GM12878 (cell line): ENCODE results near the gene BCAS4. TPM values are rescaled to one million over a fixed set of nuclear protein-coding genes. Genes with fewer than 3 reads are reported as not detected.

Experiments used
- ATAC-seq: fragments of 200-7000 bp; cut with Tn5 transposase; 3 replicates; pipeline ENCODE4 v1.9.1; 2020; ENCODE audit warnings: mild to moderate bottlenecking, moderate library complexity
- BruUV-seq: library from RNA; stranded (reverse); fragments of 400-500 nt; replicated peaks from 2 replicates; lab custom pipeline; 2021; lab: Mats Ljungman, UMichigan
- CTCF ChIA-PET: fragments of 300-600 bp; sonication (Branson Sonifier 250); formaldehyde crosslinking; extraction: SDS; loops from one replicate; lab custom pipeline; 2021; ENCODE audit warnings: inconsistent platforms; lab: Yijun Ruan, JAX
- POLR2A ChIA-PET: fragments of 350-600 bp; formaldehyde crosslinking; extraction: SDS; loops from one replicate; lab custom pipeline; 2021; ENCODE audit warnings: inconsistent platforms; lab: Charles Lee
- RAD21 ChIA-PET: fragments of 300-600 bp; sonication (Branson Sonifier 250); formaldehyde crosslinking; loops from one replicate; lab custom pipeline; 2023; ENCODE audit warnings: antibody characterized with exemption; ENCODE audit not compliant: unreplicated experiment; lab: Charles Lee
- SMC1A ChIA-PET: fragments of 300-600 bp; sonication (Branson Sonifier 250); formaldehyde crosslinking; loops from one replicate; lab custom pipeline; 2023; ENCODE audit not compliant: unreplicated experiment, uncharacterized antibody; lab: Charles Lee
- DNase-seq: peaks from one replicate; pipeline ENCODE4 v3.0.0-alpha.2; 2011; ENCODE audit warnings: low read depth, low spot score
- FAIRE-seq: peaks from 3 replicates; lab custom pipeline; 2011; peaks lifted over from hg19 to GRCh38; lab: Jason Lieb, UNC
- H2AFZ ChIP-seq: 2 replicates; pipeline ENCODE4 v1.6.0; 2011; ENCODE audit warnings: low read depth, low read length, control low read depth; ENCODE audit not compliant: control insufficient read depth
- H3K27ac ChIP-seq: 2 replicates; pipeline ENCODE4 v1.5.1; 2011; ENCODE audit warnings: control low read depth; ENCODE audit not compliant: control insufficient read depth, insufficient read depth
- H3K27me3 ChIP-seq, 2 experiments: replicated peaks in 1 of 2; 2 replicates each; pipeline versions ENCODE4 v1.6.0 to v1.6.1; 2011; ENCODE audit warnings: low read length in 1 of 2; ENCODE audit not compliant: control insufficient read depth in 2 of 2, insufficient read depth in 2 of 2
- H3K36me3 ChIP-seq, 2 experiments: 2 replicates each; pipeline ENCODE4 v1.5.1; 2011; ENCODE audit warnings: low read length in 1 of 2; ENCODE audit not compliant: control insufficient read depth in 2 of 2, insufficient read depth in 2 of 2
- H3K4me1 ChIP-seq: 2 replicates; pipeline ENCODE4 v1.6.1; 2011; ENCODE audit warnings: mild to moderate bottlenecking, low read length, moderate library complexity, mixed read lengths; ENCODE audit not compliant: control insufficient read depth, insufficient read depth
- H3K4me2 ChIP-seq: 2 replicates; pipeline ENCODE4 v1.6.0; 2011; ENCODE audit warnings: control low read depth; ENCODE audit not compliant: control insufficient read depth, insufficient read depth
- H3K4me3 ChIP-seq: fragments of 200-600 bp; sonication (generic); 2 replicates; pipeline ENCODE4 v1.5.1; 2016
- H3K79me2 ChIP-seq: 2 replicates; pipeline ENCODE4 v1.6.0; 2011; ENCODE audit warnings: low read length; ENCODE audit not compliant: control insufficient read depth, insufficient read depth
- H3K9ac ChIP-seq: 2 replicates; pipeline ENCODE4 v1.8.0; 2011; ENCODE audit warnings: low read length, control low read depth, mixed read lengths; ENCODE audit not compliant: control insufficient read depth, insufficient read depth
- H3K9me3 ChIP-seq: replicated peaks from 3 replicates; pipeline ENCODE4 v1.5.1; 2011; ENCODE audit warnings: mild to moderate bottlenecking, low read length; ENCODE audit not compliant: control insufficient read depth, insufficient read depth
- H4K20me1 ChIP-seq: 2 replicates; pipeline ENCODE4 v1.6.0; 2011; ENCODE audit not compliant: control insufficient read depth, insufficient read depth
- GATAD2B ChIP-seq: fragments of 450-650 bp; conservative IDR thresholded peaks from 2 replicates; pipeline ENCODE4 v1.6.1; 2017; ENCODE audit warnings: low read depth, mild to moderate bottlenecking, moderate library complexity
- JUNB ChIP-seq: IDR thresholded peaks from 2 replicates; pipeline ENCODE4 v1.6.1; 2016; ENCODE audit warnings: antibody characterized with exemption, mild to moderate bottlenecking
- PML ChIP-seq: IDR thresholded peaks from 2 replicates; pipeline ENCODE4 v1.6.1; 2012; ENCODE audit warnings: low read length, inconsistent platforms
- RAD51 ChIP-seq: fragments of 450-650 bp; IDR thresholded peaks from 2 replicates; pipeline ENCODE4 v1.6.1; 2016; ENCODE audit warnings: moderate library complexity, mild to moderate bottlenecking, inconsistent platforms
- ZNF207 ChIP-seq: fragments of 450-650 bp; IDR thresholded peaks from 2 replicates; pipeline ENCODE4 v1.6.1; 2014; ENCODE audit warnings: antibody characterized with exemption, mild to moderate bottlenecking, borderline replicate concordance
- WGBS: methylation state at CpG from one replicate; pipeline ENCODE4 v1.1.6; 2016; ENCODE audit warnings: low lambda C conversion rate; ENCODE audit not compliant: insufficient replicate concordance, insufficient coverage; ENCODE audit errors: missing lambda C conversion rate; 5-methylcytosine and 5-hydroxymethylcytosine counted together
- in situ Hi-C: fragments of 300-500 bp; cut with MboI; formaldehyde crosslinking; loops from 9 replicates; pipeline ENCODE4 v1.14.3; 2018; ENCODE audit warnings: mixed read lengths
- intact Hi-C: fragments of 100-400 bp; cut with micrococcal nuclease; formaldehyde crosslinking; loops from one replicate; pipeline ENCODE4 v1.14.2; 2022; ENCODE audit not compliant: unreplicated experiment
- polyA plus RNA-seq, 11 experiments: library from polyadenylated mRNA; depleted of rRNA in 4 of 11; unstranded in 6 of 11; stranded (reverse) in 5 of 11; fragments of >200 nt; fragmentation: Nextera tagmentation in 4 of 11; fragmentation: Illumina TruSeq in 1 of 11; extraction: Ambion mirVana in 4 of 11; extraction: Trizol in 1 of 11; gene quantifications; 1 replicate in 1 of 11; 2 replicates in 10 of 11; pipeline versions ENCODE4 v1.2.1 to v1.2.3, GENCODE V29; 2011 to 2016; ENCODE audit warnings: inconsistent platforms in 2 of 11, missing spikeins in 2 of 11, low read depth in 1 of 11
- total RNA-seq, 4 experiments: library from RNA; depleted of rRNA in 3 of 4; stranded (reverse); fragments of >200 nt in 3 of 4; fragmentation: Illumina TruSeq in 1 of 4; extraction: Trizol in 1 of 4; gene quantifications; 2 replicates each; pipeline versions ENCODE4 v1.2.1 to v1.2.3, GENCODE V29; 2013 to 2021
- TF ChIP-seq, protein P1 (sequence below): fragments of 450-650 bp; formaldehyde crosslinking; IDR thresholded peaks from 2 replicates; pipeline ENCODE4 v1.4.0; 2020; ENCODE audit warnings: mild to moderate bottlenecking, moderate library complexity
- TF ChIP-seq, protein P2 (sequence below): fragments of 450-650 bp; IDR thresholded peaks from 2 replicates; pipeline ENCODE4 v1.6.1; 2017; ENCODE audit warnings: antibody characterized with exemption, mild to moderate bottlenecking, moderate library complexity

The BCAS4 gene
- total and polyA plus RNA-seq, 10 of the 15 experiments (the other 5 are each of a cell fraction or from before 2014, with no cell fraction given): 14.8 to 214 (median 65.3) TPM

DNA sequence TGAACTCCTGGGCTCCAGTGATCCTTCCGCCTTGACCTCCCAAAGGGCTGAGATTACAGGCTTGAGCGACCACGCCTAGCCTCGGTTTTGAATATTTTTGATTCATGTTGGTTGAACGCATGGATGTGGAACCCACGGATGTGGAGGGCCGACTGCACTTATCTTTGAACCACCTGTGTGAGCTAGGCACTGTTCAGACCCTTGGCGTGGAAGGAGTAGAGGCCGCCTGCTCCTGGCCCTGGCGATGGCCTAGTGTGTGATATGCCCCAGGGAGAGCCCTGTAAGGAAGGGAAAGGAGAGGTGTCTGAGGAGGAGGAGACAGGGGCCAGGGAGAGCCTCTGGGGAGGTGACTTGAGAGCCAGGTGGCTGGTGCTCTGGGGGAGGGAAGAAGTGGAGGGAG, 64.3 kb downstream of the BCAS4 start:
- intact Hi-C loops: no loop called here
- TF ChIP-seq ZNF207 (no peak), PML (no peak), RAD51 (no peak), GATAD2B (no peak), JUNB (no peak)
- TF ChIP-seq, protein P1, sequence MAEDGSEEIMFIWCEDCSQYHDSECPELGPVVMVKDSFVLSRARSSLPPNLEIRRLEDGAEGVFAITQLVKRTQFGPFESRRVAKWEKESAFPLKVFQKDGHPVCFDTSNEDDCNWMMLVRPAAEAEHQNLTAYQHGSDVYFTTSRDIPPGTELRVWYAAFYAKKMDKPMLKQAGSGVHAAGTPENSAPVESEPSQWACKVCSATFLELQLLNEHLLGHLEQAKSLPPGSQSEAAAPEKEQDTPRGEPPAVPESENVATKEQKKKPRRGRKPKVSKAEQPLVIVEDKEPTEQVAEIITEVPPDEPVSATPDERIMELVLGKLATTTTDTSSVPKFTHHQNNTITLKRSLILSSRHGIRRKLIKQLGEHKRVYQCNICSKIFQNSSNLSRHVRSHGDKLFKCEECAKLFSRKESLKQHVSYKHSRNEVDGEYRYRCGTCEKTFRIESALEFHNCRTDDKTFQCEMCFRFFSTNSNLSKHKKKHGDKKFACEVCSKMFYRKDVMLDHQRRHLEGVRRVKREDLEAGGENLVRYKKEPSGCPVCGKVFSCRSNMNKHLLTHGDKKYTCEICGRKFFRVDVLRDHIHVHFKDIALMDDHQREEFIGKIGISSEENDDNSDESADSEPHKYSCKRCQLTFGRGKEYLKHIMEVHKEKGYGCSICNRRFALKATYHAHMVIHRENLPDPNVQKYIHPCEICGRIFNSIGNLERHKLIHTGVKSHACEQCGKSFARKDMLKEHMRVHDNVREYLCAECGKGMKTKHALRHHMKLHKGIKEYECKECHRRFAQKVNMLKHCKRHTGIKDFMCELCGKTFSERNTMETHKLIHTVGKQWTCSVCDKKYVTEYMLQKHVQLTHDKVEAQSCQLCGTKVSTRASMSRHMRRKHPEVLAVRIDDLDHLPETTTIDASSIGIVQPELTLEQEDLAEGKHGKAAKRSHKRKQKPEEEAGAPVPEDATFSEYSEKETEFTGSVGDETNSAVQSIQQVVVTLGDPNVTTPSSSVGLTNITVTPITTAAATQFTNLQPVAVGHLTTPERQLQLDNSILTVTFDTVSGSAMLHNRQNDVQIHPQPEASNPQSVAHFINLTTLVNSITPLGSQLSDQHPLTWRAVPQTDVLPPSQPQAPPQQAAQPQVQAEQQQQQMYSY (CRISPR knock-in tag): no peak
- TF ChIP-seq, protein P2, sequence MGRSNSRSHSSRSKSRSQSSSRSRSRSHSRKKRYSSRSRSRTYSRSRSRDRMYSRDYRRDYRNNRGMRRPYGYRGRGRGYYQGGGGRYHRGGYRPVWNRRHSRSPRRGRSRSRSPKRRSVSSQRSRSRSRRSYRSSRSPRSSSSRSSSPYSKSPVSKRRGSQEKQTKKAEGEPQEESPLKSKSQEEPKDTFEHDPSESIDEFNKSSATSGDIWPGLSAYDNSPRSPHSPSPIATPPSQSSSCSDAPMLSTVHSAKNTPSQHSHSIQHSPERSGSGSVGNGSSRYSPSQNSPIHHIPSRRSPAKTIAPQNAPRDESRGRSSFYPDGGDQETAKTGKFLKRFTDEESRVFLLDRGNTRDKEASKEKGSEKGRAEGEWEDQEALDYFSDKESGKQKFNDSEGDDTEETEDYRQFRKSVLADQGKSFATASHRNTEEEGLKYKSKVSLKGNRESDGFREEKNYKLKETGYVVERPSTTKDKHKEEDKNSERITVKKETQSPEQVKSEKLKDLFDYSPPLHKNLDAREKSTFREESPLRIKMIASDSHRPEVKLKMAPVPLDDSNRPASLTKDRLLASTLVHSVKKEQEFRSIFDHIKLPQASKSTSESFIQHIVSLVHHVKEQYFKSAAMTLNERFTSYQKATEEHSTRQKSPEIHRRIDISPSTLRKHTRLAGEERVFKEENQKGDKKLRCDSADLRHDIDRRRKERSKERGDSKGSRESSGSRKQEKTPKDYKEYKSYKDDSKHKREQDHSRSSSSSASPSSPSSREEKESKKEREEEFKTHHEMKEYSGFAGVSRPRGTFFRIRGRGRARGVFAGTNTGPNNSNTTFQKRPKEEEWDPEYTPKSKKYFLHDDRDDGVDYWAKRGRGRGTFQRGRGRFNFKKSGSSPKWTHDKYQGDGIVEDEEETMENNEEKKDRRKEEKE: no peak
- Histone ChIP-seq H3K79me2 (no peaks in the 10 kb centered on the region), H3K36me3 (peaks cover 2 to 4% of the 10 kb centered on the region in 2 experiments; a peak in 1 of 4 replicates), H2AFZ (no peak overlapping the region), H3K9me3 (no peaks in the 10 kb centered on the region), H3K27me3 (no peaks in the 10 kb centered on the region), H3K4me2 (no peak overlapping the region), H3K9ac (no peak overlapping the region), H3K27ac (no peak overlapping the region), H4K20me1 (no peaks in the 10 kb centered on the region), H3K4me1 (no peaks in the 10 kb centered on the region), H3K4me3 (no peak overlapping the region)
- in situ Hi-C loops: no loop called here
- WGBS: 28% methylated on average over 10 of the region's 10 CpGs
- no TSS peak for BruUV-seq
- no peak for ATAC-seq
- no peak for DNase-seq
- ChIA-PET POLR2A (interaction anchor here (0.6 kb wide), 1 partner anchor 10 kb away, joined by 4 read pairs; no protein-coding TSS in a partner anchor), RAD21 (interaction anchor here (1.9 kb wide), 1 partner anchor 65 kb away, joined by 4 read pairs; no protein-coding TSS in a partner anchor), CTCF (interaction anchor here (0.7 kb wide), 1 partner anchor 262 kb away, joined by 3 read pairs; no protein-coding TSS in a partner anchor), SMC1A (no interaction called here)
- FAIRE-seq: no peak
